WTC11 (cell line): ENCODE data around the gene STN1. TPM values are rescaled to one million over a fixed set of nuclear protein-coding genes. Genes with fewer than 3 reads are reported as not detected.

Experiments used
- ATAC-seq: fragments of 200-7000 bp; cut with Tn5 transposase; 2 replicates; pipeline ENCODE4 v1.10.0; 2021; ENCODE audit warnings: mild to moderate bottlenecking, moderate library complexity
- CTCF ChIA-PET: fragments of 300-600 bp; sonication (Branson Sonifier 250); formaldehyde crosslinking; loops from one replicate; lab custom pipeline; 2021; ENCODE audit warnings: antibody characterized with exemption; lab: Charles Lee
- POLR2A ChIA-PET: fragments of 350-600 bp; sonication (Branson Sonifier 250); formaldehyde crosslinking; loops from one replicate; lab custom pipeline; 2021; ENCODE audit warnings: antibody characterized with exemption; lab: Charles Lee
- DNase-seq: peaks from one replicate; pipeline ENCODE4 v3.0.0; 2021; ENCODE audit warnings: low spot score
- H3K27ac Mint-ChIP-seq: 2 replicates; pipeline ENCODE4 v1.8.0; 2021; ENCODE audit warnings: mixed read lengths
- H3K27me3 Mint-ChIP-seq: 2 replicates; pipeline ENCODE4 v1.8.0; 2021; ENCODE audit warnings: low read depth, mild to moderate bottlenecking, moderate library complexity, mixed read lengths
- H3K36me3 Mint-ChIP-seq: 2 replicates; pipeline ENCODE4 v1.8.0; 2021; ENCODE audit warnings: mixed read lengths
- H3K4me1 Mint-ChIP-seq: 2 replicates; pipeline ENCODE4 v1.8.0; 2022; ENCODE audit warnings: mixed read lengths
- H3K4me3 Mint-ChIP-seq: 2 replicates; pipeline ENCODE4 v1.8.0; 2021; ENCODE audit warnings: mild to moderate bottlenecking, moderate library complexity, mixed read lengths
- H3K9me3 Mint-ChIP-seq: 2 replicates; pipeline ENCODE4 v1.8.0; 2021; ENCODE audit warnings: mixed read lengths
- ATF1 ChIP-seq: sonication (generic); formaldehyde crosslinking; IDR thresholded peaks from 2 replicates; pipeline ENCODE4 v1.8.1; 2023; ENCODE audit warnings: mild to moderate bottlenecking, moderate library complexity, missing genetic modification reagents
- CREB1 ChIP-seq: sonication (generic); formaldehyde crosslinking; IDR thresholded peaks from 2 replicates; pipeline ENCODE4 v1.8.0; 2023; ENCODE audit warnings: mild to moderate bottlenecking, missing genetic modification reagents
- FOXK1 ChIP-seq: sonication (generic); formaldehyde crosslinking; IDR thresholded peaks from 2 replicates; pipeline ENCODE4 v1.8.0; 2022; ENCODE audit warnings: mild to moderate bottlenecking, moderate library complexity, missing genetic modification reagents
- GRHL2 ChIP-seq: fragments of 250-450 bp; sonication (Bioruptor Pico); IDR thresholded peaks from 2 replicates; pipeline ENCODE4 v1.8.0; 2022; ENCODE audit warnings: mild to moderate bottlenecking, moderate library complexity; ENCODE audit not compliant: insufficient replicate concordance, severe bottlenecking
- SMAD4 ChIP-seq: sonication (generic); formaldehyde crosslinking; IDR thresholded peaks from 2 replicates; pipeline ENCODE4 v1.8.0; 2022; ENCODE audit warnings: mild to moderate bottlenecking, missing genetic modification reagents
- SOX15 ChIP-seq: fragments of 250-450 bp; sonication (Bioruptor Pico); IDR thresholded peaks from 2 replicates; pipeline ENCODE4 v1.9.0; 2021; ENCODE audit warnings: mild to moderate bottlenecking
- TEAD1 ChIP-seq: sonication (generic); formaldehyde crosslinking; IDR thresholded peaks from 2 replicates; pipeline ENCODE4 v1.8.0; 2022; ENCODE audit warnings: mild to moderate bottlenecking, missing genetic modification reagents
- TP53 ChIP-seq: sonication (generic); formaldehyde crosslinking; IDR thresholded peaks from 2 replicates; pipeline ENCODE4 v1.8.1; 2023; ENCODE audit warnings: mild to moderate bottlenecking, missing genetic modification reagents
- ZNF317 ChIP-seq: sonication (generic); formaldehyde crosslinking; IDR thresholded peaks from 2 replicates; pipeline ENCODE4 v1.8.1; 2023; ENCODE audit warnings: low read depth, mild to moderate bottlenecking, moderate library complexity, missing genetic modification reagents, borderline replicate concordance
- ZNF671 ChIP-seq: fragments of 250-450 bp; sonication (Bioruptor Pico); IDR thresholded peaks from 2 replicates; pipeline ENCODE4 v1.8.0; 2021; ENCODE audit warnings: mild to moderate bottlenecking
- total RNA-seq: library from RNA; stranded (reverse); gene quantifications from 3 replicates; pipeline ENCODE4 v1.2.3, GENCODE V29; 2021
- TF ChIP-seq, protein P1 (sequence below): sonication (generic); formaldehyde crosslinking; IDR thresholded peaks from 2 replicates; pipeline ENCODE4 v1.8.0; 2022; ENCODE audit warnings: mild to moderate bottlenecking, missing genetic modification reagents
- TF ChIP-seq, protein P2 (sequence below): fragments of 250-450 bp; sonication (Bioruptor Pico); IDR thresholded peaks from 2 replicates; pipeline ENCODE4 v1.9.0; 2021; ENCODE audit warnings: mild to moderate bottlenecking
- TF ChIP-seq, protein P3 (sequence below): fragments of 200-600 bp; IDR thresholded peaks from 2 replicates; pipeline ENCODE4 v1.8.0; 2022; ENCODE audit warnings: antibody characterized with exemption
- TF ChIP-seq, protein P4 (sequence below): sonication (generic); formaldehyde crosslinking; IDR thresholded peaks from 2 replicates; pipeline ENCODE4 v1.8.1; 2022; ENCODE audit warnings: missing genetic modification reagents, borderline replicate concordance
- TF ChIP-seq, protein P5 (sequence below): fragments of 250-450 bp; sonication (Bioruptor Pico); IDR thresholded peaks from 2 replicates; pipeline ENCODE4 v1.9.0; 2021; ENCODE audit warnings: moderate library complexity, mild to moderate bottlenecking, inconsistent platforms, borderline replicate concordance
- TF ChIP-seq, protein P6 (sequence below): fragments of 250-450 bp; sonication (Bioruptor Pico); IDR thresholded peaks from 2 replicates; pipeline ENCODE4 v1.9.0; 2021; ENCODE audit warnings: mild to moderate bottlenecking
- TF ChIP-seq, protein P7 (sequence below): sonication (generic); formaldehyde crosslinking; IDR thresholded peaks from 2 replicates; pipeline ENCODE4 v1.8.1; 2023; ENCODE audit warnings: mild to moderate bottlenecking, missing genetic modification reagents
- TF ChIP-seq, protein P8 (sequence below): sonication (generic); formaldehyde crosslinking; IDR thresholded peaks from 2 replicates; pipeline ENCODE4 v1.8.1; 2022; ENCODE audit warnings: low read depth, mild to moderate bottlenecking, moderate library complexity, missing genetic modification reagents, borderline replicate concordance

The STN1 gene
- total RNA-seq, 1 experiment from 2014 or later: 13.9 TPM

DNA sequence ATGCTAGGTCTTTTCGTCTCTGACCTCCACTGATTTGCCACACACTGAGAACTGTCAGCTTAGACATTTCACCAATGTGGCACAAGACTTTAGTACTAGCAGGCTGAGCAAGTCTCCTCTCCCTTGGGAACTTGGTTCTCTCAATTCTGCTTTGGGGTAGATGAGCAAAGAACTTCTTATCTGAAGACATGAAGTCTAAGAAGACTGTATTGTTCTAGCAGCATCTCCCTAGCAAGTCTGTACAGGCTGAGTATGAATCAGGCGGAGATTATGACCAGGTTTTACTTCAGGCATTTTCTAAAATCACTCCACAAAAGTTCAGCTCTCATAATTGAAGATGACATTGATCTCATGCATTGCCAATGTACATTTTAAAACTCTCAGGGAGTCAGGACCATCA lies 23.8 kb upstream of the STN1 start (continued):
- TF ChIP-seq, protein P1, sequence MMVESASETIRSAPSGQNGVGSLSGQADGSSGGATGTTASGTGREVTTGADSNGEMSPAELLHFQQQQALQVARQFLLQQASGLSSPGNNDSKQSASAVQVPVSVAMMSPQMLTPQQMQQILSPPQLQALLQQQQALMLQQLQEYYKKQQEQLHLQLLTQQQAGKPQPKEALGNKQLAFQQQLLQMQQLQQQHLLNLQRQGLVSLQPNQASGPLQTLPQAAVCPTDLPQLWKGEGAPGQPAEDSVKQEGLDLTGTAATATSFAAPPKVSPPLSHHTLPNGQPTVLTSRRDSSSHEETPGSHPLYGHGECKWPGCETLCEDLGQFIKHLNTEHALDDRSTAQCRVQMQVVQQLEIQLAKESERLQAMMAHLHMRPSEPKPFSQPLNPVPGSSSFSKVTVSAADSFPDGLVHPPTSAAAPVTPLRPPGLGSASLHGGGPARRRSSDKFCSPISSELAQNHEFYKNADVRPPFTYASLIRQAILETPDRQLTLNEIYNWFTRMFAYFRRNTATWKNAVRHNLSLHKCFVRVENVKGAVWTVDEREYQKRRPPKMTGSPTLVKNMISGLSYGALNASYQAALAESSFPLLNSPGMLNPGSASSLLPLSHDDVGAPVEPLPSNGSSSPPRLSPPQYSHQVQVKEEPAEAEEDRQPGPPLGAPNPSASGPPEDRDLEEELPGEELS: no peak
- TF ChIP-seq, protein P2, sequence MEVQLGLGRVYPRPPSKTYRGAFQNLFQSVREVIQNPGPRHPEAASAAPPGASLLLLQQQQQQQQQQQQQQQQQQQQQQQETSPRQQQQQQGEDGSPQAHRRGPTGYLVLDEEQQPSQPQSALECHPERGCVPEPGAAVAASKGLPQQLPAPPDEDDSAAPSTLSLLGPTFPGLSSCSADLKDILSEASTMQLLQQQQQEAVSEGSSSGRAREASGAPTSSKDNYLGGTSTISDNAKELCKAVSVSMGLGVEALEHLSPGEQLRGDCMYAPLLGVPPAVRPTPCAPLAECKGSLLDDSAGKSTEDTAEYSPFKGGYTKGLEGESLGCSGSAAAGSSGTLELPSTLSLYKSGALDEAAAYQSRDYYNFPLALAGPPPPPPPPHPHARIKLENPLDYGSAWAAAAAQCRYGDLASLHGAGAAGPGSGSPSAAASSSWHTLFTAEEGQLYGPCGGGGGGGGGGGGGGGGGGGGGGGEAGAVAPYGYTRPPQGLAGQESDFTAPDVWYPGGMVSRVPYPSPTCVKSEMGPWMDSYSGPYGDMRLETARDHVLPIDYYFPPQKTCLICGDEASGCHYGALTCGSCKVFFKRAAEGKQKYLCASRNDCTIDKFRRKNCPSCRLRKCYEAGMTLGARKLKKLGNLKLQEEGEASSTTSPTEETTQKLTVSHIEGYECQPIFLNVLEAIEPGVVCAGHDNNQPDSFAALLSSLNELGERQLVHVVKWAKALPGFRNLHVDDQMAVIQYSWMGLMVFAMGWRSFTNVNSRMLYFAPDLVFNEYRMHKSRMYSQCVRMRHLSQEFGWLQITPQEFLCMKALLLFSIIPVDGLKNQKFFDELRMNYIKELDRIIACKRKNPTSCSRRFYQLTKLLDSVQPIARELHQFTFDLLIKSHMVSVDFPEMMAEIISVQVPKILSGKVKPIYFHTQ (CRISPR knock-in tag): no peak
- TF ChIP-seq SMAD4 (CRISPR knock-in tag): no peak
- no peak for TF ChIP-seq SOX15
- TF ChIP-seq, protein P3, sequence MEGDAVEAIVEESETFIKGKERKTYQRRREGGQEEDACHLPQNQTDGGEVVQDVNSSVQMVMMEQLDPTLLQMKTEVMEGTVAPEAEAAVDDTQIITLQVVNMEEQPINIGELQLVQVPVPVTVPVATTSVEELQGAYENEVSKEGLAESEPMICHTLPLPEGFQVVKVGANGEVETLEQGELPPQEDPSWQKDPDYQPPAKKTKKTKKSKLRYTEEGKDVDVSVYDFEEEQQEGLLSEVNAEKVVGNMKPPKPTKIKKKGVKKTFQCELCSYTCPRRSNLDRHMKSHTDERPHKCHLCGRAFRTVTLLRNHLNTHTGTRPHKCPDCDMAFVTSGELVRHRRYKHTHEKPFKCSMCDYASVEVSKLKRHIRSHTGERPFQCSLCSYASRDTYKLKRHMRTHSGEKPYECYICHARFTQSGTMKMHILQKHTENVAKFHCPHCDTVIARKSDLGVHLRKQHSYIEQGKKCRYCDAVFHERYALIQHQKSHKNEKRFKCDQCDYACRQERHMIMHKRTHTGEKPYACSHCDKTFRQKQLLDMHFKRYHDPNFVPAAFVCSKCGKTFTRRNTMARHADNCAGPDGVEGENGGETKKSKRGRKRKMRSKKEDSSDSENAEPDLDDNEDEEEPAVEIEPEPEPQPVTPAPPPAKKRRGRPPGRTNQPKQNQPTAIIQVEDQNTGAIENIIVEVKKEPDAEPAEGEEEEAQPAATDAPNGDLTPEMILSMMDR: no peak

DNA sequence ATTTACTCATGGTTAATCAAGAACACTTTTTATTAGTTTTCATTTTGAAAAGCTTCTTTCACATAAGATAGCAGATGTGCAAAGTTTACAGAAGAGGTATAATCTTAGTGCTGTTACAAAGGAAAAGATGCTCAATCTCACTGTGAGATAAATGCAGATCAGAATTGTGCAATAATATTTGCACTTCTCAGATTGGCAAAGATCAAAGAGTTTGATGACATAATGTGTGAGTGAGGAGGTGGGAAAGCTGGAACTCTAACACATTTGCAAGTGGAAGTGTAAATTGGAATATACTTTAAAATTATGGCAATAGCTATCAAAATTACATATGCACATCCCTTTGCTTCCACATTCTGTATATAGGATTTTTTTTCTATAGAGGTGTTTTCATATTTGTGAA lies 21.5 kb upstream of the STN1 start:
- ATAC-seq (no peak), DNase-seq (no peak)
- H3K36me3 Mint-ChIP-seq: no peaks in the 10 kb centered on the region
- POLR2A ChIA-PET: no interaction called here
- H3K27ac Mint-ChIP-seq: no peak overlapping the region
- H3K9me3 Mint-ChIP-seq: no peaks in the 10 kb centered on the region; the same call in 1 of the 2 replicates
- no peak overlapping the region for H3K4me3 Mint-ChIP-seq
- H3K27me3 Mint-ChIP-seq: no peaks in the 10 kb centered on the region
- no peaks in the 10 kb centered on the region for H3K4me1 Mint-ChIP-seq
- TF ChIP-seq FOXK1 (CRISPR knock-in tag) (no peak), TP53 (CRISPR knock-in tag) (no peak), ZNF317 (CRISPR knock-in tag) (no peak), CREB1 (no peak), TEAD1 (CRISPR knock-in tag) (no peak), GRHL2 (no peak), ZNF671 (CRISPR knock-in tag) (no peak), ATF1 (no peak)
- TF ChIP-seq, protein P4, sequence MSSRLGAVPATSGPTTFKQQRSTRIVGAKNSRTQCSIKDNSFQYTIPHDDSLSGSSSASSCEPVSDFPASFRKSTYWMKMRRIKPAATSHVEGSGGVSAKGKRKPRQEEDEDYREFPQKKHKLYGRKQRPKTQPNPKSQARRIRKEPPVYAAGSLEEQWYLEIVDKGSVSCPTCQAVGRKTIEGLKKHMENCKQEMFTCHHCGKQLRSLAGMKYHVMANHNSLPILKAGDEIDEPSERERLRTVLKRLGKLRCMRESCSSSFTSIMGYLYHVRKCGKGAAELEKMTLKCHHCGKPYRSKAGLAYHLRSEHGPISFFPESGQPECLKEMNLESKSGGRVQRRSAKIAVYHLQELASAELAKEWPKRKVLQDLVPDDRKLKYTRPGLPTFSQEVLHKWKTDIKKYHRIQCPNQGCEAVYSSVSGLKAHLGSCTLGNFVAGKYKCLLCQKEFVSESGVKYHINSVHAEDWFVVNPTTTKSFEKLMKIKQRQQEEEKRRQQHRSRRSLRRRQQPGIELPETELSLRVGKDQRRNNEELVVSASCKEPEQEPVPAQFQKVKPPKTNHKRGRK (CRISPR knock-in tag): no peak
- TF ChIP-seq, protein P5, sequence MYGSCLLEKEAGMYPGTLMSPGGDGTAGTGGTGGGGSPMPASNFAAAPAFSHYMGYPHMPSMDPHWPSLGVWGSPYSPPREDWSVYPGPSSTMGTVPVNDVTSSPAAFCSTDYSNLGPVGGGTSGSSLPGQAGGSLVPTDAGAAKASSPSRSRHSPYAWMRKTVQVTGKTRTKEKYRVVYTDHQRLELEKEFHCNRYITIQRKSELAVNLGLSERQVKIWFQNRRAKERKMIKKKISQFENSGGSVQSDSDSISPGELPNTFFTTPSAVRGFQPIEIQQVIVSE: no peak
- TF ChIP-seq, protein P6, sequence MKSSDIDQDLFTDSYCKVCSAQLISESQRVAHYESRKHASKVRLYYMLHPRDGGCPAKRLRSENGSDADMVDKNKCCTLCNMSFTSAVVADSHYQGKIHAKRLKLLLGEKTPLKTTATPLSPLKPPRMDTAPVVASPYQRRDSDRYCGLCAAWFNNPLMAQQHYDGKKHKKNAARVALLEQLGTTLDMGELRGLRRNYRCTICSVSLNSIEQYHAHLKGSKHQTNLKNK (CRISPR knock-in tag): no peak
- TF ChIP-seq, protein P7, sequence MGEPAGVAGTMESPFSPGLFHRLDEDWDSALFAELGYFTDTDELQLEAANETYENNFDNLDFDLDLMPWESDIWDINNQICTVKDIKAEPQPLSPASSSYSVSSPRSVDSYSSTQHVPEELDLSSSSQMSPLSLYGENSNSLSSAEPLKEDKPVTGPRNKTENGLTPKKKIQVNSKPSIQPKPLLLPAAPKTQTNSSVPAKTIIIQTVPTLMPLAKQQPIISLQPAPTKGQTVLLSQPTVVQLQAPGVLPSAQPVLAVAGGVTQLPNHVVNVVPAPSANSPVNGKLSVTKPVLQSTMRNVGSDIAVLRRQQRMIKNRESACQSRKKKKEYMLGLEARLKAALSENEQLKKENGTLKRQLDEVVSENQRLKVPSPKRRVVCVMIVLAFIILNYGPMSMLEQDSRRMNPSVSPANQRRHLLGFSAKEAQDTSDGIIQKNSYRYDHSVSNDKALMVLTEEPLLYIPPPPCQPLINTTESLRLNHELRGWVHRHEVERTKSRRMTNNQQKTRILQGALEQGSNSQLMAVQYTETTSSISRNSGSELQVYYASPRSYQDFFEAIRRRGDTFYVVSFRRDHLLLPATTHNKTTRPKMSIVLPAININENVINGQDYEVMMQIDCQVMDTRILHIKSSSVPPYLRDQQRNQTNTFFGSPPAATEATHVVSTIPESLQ (CRISPR knock-in tag): no peak
- TF ChIP-seq, protein P8, sequence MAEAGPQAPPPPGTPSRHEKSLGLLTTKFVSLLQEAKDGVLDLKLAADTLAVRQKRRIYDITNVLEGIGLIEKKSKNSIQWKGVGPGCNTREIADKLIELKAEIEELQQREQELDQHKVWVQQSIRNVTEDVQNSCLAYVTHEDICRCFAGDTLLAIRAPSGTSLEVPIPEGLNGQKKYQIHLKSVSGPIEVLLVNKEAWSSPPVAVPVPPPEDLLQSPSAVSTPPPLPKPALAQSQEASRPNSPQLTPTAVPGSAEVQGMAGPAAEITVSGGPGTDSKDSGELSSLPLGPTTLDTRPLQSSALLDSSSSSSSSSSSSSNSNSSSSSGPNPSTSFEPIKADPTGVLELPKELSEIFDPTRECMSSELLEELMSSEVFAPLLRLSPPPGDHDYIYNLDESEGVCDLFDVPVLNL: no peak
- TF ChIP-seq, all 79 proteins: peak for 0
- CTCF ChIA-PET: interaction anchor here (0.8 kb wide), 1 partner anchor 13 kb away, joined by 3 read pairs; no protein-coding TSS in a partner anchor
